ENCODE results near the gene ERN1.

The ERN1 gene

DNA sequence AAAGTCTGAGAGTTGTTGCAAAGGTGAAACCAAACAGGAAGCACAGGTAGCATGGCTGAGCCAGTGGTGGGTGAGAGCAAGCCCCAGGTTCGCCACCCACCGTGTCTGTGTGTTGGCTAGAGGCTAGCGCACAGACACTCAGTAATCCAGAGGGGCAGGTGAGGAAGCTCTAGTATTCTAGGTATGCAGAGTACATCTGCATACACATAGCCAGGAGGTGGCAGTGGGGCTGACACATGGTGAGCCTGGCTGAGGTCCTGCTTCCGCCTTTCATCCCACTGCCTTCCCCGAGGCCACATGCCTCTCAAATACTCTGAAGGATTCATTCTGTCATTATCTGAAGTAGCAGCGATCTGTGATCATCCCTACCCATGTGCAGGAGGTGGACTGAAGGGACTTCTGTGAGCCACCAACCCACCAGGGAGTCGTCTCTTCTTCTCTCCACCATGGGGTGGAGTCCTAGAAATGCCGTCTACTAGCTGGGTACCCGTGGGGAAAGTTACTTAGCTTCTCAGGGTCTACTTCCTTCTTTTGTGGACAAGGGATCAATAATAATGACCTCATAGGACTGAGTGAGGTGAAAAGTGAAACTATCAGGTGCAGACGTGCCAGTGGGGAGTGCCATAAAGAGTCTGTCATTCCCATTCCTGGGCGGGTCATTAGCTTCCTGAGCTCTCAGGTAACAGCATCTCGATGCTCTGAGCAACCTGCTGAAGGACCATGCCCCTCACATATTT lies 73.5 kb downstream of the ERN1 start:
- no peak for DNase-seq

DNA sequence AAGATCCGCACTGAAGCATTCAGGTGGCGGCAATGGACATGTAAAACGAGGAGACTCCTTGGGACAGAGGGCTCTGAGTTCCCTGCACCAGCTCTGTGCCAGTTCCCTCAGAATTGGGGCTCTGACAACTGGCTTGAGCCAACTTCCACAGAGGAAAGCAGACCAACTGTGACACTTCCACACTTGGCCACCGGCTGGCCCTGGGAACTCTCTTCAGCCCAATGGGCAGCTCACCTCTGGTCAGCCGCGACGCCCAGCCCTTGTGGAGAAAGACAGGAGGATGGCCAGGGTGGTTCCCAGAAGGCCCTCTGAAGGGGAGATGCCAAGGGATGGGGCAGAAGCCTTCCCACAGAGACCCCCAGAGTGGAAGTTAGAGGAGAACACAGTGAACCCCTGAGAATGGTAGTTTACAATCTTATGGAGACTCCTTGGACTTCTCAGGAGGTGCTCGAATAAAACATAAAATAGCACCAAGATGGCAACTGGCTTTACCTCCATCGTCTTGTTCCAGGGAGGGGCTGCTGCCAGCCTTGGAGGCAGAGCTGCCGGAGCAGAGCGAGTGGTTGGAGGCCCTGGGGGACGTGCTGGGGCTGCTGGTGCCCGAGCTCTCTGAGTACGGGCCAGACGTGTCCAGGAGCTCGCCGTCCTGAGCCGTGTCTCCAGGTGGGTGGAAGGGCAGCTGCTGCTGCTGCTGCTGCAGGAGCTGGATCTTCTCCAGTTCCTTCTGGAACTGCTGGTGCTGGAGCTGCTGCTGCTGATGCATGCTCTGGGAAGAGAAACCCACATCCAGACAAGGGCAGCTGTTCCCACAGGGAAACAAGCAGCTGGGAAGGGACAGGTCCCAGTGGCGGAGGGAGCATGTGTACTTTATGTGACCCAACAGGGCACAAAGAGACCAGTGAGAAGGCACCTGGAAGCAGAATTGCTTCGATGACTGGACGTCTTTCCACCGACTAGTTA lies 74.5 kb downstream of the ERN1 start:
- DNase-seq: no peak

DNA sequence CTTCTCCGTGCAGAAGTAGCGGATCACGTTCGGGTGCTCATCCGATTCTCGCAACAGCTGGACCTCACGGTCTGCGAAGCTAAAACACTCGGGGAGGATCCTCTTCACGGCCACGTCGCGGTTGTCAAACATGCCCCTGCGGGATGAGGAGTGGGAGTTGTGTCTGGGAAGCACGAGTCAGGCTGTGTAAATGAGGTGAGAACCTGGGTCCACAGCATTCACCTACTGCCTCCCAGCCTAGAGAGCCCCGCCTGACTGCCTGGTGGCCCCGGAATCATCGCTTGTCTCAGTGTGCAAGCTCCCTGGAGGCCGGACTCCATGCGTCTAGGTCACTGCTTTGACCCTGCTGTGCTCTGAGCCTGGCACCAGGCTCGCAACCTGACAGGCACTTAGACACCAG lies 75.6 kb downstream of the ERN1 start:
- no peak for DNase-seq

DNA sequence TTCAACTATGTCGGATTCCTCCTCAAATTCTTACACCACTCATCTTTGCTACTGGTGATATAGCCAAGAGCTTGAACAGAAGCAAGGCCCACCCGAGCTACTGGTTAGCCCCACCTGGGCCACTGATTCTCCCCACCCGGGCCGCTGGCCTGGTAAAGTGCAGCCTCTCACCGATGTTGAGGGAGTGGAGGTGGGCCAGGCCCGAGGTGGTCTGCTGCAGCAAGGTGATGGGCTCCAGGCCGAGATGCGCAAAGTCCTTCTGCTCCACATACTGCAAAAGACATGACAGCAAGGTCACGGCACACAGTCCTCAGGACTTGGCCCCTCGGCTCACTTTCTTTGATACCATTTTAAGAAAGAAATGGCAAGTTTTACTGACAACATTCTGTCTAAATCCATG lies 76.8 kb downstream of the ERN1 start:
- no peak for DNase-seq

DNA sequence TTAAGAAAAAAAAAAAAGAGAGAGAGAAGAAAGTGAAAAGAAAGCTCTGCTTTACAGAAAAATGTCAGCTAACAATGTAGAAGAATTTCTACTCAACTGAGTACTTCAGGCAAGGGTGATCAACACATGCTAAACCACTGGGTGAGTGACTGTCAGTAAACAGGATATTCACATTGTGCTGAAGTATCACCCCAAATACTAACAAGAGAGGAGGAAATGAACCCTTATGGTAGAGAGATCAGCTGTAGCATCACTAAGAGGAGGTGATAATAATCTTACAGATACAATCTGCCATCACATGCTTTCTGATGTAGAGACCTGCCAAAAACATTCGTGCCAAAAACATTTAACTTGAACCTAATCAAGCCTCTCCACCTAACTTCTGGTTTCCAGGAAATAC lies 78.8 kb downstream of the ERN1 start:
- peak; percentile 72 for DNase-seq

DNA sequence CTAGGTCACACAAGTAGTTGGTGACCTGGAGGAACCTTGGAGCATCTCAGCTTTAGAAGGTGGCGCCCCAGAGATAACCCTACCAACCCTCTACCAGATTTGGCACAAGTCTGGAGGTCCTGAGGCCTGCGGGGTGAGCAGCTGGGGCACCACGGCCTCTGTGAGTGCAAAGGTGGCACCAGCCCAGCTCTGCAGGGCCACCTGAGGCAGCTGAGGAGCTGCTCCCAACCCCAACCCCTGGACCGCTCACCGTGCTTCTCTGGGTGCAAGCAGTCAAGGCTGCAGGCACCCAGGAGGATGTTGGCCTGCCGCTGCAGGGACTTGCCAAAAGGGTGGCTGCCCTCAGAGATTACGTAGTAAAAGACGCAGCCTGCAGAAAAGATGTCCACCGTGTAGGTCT lies 81.1 kb downstream of the ERN1 start:
- DNase-seq: no peak

DNA sequence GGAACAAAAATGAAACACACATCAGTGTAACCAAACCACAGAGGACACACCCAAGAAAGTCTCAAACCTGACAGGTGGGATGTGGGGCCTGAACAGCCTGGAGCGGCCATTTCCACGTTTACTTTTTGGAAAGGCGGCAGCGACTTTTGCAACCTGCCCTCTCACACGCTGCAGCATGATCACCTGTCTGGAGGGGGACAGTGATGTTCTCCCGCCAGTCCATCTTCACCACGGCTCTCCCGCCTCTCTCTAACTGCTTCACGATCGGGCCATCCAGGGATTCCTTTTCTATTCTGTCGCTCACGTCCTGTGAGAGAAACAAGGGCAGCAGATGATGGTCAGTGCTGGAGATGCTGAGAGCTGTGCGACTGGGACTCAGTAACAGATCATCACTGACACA lies 84.8 kb downstream of the ERN1 start:
- DNase-seq: no peak

DNA sequence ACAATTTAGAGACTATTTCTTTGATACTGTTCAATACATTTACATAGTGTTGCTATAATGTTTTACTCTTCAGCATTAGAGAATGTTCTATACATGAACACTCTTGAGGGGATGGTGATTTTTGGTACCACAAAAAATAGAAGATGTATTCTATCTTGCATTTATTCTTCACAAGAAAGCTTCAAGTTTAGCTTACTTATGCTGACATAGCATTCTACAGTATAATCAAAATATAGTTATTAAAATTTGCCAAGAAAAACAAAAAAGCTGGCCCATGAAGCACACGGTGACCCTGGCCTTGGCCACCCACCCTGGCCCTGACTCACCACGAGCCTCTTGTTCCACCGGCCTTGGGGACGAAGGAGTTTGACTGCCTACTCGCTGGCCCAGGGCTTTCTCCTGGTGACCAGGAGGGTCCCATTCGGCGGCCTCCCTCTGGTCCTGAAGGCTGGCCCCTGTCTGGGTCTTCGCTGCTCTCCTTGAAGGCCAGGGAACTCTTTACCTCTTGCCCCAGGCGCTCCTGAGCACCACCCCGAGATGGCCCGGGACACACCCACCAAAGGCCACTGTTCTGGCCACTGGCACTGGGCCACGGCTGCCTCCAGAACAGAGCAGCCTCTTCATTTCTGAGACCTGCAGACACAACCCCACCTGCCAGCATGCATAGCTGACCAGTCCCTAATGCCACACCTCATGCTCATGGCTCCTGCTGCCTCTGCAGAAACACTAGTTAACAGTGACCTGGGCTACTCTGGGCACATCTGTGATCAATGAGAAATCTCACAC lies 87.1 kb downstream of the ERN1 start:
- DNase-seq: no peak

DNA sequence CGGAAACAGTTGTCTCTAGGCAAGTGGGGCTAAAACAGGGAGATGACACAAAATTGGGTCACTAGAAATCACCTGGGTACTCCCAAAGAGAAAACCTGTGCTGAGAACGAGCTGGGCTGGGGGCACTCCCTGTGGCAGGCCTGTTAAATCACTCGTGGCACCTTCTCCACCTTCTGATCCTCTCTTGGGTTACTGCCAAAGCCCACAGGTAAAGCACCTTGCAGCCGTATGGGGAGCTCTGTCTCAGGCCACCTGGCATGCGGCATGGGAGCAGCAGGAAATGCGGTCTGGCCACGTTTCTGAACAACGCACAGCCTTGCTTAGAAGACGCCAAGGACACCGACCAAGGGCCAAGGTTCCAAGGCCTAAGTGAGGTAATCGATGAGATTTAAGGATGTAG lies 88.0 kb downstream of the ERN1 start:
- no peak for DNase-seq

DNA sequence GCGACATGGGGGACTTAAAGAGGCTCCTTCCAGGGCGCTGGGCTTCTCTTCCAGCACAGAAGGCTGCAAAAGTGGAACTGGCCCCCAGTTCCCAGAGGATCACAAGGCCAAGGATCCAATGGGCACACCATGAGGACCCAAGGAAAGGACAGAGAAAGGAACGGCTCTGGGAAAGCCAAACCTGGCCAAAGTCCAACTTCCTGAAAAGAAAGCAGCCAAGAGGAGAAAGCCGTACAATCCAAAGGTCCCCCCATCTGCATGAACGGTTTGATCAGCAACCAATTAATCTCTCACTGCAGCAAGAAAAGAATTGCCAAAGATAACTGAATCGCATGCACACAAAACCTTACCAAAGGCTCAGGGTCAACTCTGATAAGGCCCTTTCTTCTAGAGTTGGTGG lies 89.7 kb downstream of the ERN1 start:
- DNase-seq: no peak

DNA sequence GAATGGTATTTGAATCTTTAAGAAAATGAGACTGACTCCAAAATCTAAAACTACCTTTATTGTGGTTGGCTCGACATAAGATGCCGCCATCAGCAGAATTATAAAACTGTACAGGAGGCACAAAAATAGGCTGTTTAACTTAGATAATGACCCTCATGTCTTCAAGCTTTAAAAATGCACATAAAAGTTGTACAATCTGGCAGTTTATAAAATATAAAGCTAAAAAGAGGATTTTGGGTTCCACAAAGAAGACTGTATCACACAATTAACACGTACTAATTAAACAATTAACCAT lies 90.9 kb downstream of the ERN1 start:
- no peak for DNase-seq

DNA sequence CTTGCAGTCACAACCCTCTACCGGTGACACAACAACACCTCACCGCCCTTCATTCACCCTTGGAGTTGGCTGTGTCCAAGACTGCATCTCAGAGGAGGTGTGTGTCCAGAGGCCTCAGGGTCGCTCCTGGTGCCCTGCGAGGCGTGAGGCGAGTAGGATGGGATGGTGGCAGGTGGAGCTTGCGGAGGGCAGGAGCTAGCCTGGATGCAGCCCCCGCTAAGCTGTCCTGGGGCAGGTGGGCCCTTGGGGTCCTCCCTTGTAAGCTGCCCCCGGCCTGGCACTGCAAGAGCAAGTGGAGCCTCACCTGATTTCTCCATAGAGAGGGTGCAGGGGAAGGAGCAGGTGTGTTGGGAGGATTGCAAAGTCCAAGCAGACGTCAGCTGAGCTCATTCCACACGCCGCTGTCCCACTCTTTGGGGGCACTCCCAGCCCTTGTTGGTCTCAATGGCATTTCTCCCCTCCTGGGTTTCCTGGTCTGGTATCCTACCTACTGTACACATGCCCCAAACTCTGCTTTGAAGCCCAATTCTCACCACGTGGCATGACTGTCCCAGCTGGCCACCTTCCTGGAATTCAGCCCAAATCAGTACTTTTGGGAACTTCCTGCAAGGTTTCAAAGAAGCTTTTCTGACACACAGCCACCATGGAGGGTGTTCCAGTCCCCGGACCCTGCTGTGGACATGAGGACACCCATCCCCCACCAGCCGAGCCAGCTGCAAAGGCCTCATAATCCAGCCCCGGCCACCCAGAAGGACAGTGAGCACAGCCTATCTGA lies 91.4 kb downstream of the ERN1 start:
- no peak for DNase-seq

DNA sequence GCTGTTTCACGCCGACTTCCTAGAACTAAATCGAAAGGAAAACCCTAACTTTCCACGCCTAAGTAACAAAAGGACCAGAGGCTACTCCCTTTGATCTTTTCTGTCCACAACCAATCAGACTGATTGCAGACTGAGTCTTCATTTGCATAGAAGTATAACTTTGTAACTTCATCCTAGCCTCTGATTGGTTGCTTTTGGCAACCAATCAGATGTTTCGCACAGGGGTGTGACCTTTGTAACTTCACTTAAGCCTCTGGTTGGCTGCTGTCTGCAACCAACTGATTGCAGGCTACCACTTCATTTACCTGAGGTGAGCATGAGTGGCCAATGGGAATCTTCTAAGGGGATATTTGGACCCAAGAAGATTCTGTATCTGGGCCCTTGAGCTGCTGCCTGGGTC lies 92.1 kb downstream of the ERN1 start:
- no peak for DNase-seq

DNA sequence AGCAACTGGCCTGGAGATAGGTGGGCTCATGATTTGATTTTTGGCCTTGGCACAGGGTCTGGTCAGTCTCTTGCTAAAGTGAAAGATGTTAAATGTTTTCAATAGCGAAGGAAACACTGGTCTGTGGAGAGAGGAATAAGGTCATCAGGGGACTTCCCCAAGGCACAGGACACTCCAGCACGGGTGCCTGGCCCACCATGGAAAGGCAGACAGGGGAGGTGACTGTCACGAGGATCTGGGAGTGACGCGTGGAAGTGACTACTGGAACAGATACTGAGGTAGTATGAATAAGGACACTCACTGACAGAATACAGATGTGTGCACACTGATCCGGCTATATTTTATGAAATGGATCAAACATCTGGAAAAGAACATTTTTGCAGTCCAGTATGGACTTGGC lies 92.8 kb downstream of the ERN1 start:
- no peak for DNase-seq

DNA sequence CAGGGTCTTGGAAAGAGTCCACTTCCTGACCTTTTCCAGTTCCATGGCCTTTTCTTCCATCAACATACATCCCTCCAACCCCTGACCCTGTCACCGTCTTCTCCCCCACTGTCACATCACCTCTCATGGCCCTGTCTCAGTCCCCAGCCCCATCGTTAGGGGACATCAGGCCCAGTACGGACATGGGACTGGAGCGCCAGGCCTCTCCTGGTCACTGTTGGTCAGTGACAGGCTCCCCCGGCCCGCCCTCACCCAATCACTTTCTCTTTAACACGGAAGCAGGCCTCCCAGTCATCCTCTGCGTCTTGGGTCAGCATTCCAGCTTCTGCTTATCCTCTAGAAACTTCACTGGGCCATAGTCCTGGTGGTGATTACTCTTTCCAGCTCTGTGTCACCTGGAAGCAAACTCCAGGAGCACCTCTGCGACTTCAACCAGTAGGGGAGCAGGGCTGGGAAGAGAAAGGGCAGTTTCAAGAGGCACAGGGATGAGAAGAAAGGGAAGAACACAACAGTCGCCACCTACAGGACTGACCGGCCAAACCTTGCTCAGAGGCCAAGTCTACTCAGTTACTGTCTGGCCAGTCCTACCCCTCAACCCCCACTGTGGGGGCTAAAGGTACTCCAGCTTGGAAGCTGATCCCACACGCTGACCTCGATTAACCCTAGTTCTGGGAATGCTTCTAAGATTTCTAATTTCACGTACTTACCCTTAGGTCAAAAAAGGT lies 93.6 kb downstream of the ERN1 start:
- no peak for DNase-seq

DNA sequence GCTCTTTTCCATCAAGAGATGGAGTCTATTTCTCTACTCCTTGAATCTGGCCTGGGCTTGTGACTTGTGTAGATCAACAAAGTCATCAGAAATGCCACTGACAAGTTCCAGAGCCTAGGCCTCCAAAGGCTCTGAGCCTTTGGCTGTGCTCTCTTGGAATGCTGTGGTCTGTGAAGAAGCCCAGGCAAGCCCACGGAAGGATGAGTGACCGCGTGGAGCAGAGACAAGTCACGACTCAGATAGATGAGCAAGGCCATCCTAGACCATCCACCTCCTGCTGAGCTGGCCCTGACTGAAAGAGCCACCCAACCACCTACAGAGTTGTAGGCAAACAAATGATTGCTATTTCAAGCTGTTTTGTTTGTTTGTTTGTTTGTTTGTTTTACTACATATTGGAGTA lies 97.9 kb downstream of the ERN1 start:
- DNase-seq: no peak

DNA sequence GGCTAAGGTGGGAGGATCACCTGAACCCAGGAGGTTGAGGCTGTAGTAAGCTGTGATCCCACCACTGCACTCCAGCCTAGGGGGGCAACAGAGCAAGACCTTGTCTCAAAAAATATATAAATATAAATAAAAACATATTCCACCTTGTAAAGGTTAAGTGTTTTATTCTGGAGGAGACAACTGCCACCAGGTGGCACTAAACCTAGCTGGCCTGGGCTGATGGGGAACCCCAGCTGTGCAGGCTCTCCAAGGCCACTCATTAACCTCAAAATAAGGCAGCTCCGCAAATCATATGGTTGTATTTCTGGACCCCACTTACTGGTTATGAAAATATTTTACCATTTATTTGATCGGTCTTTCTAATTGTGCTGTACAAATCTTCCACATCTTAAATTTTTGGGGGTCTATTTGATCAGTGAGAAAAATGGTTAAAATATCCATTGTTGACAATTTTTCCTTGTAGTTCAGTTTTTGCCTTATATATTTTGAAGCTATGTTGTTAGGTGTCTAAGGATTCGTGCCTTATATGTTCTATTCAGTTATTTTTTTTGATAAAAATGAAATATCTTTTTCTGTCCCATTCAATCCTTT lies 101.0 kb downstream of the ERN1 start:
- peak; percentile 84 for DNase-seq

DNA sequence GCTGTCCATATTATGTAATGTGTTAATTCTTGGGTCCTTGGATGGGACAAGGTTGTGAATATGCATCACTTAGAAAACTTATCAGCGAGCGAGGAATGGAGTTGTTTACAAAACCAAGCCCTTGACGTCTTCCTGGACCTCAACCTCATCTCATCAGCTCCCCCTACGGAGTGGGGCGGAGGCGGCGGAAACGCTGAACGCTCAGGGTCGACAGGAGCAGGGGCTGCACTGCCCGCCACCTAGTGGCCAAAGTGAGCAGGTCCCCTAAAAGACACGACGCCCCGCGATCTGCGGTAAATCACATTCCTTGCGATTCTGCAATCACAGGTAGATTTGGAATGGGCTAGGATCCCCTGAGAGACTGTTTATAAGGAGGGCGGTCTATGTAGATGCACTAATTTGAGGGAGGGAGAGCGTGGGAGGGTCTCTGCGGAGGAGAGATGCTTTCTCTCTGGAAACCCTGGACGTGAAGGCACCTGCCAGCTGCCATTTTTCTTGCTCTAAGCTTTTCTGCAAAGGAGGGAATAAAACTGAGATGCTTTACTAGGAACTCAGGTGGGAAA lies 104.1 kb downstream of the ERN1 start:
- DNase-seq: peak; percentile 96

DNA sequence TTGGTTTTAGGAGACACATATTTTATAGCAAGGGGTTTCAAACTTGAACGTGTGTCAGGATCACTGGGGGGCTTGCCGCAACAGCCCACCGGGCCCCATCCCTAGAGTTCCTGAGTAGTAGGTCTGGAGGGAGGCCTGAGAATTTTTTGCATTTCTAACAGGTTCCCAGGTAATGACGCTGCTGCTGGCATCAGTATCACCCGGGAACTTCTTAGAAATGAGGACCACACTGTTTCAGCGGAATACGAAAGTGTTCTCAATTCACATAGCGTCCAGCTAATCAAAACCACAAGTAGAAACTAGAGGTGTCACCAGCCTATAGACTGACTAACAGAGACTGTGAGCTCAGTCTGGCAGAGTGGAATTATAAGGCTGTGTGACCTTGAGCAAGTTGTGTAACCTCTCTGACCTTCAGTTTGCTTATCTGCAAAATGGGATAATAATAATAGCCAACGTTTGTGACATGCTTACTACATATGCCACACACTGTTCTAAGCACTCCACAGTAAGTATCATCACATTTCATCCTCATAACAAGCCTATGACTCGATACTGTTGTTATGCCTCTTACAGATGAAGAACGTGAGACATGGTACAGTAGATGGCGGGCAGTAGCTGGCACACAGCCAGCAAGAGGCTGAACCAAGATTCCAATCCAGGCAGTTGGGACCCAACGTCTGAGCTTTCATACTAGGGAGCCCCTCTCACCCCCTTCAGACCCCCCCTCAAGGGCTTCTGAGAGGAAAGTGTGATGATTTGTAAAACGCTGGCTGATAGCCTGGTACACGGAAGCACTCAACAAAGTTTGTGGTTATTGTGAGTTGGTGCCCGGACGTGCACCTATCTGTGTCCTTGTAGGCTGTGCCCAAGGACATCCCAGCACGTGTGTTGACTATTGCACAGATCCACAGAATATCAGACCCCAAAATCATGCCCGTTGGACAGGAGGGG lies 104.9 kb downstream of the ERN1 start:
- peak; percentile 76 for DNase-seq

DNA sequence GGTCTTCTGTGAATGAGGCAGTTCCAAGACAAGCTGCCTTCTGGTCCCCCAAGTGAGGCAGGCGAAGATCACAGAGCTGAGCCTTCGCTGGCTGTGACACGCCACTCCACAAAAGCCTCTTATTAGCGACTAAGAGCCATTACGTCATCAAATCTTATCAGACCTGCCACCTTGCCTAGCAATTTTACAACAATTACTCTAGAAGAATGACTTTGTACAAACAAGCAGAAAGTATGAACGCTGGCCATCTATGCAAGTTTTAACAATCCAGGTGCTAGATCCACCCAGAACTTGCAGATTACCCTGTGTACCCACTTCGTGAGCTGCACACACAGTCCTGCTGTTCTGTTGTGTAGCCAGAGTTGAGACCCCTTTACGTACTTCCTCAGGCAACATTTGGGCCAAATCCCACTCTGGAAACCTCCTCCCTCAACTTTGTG lies 105.7 kb downstream of the ERN1 start:
- DNase-seq: no peak

All from CD4-positive, alpha-beta T cell treated with Interleukin-10 for 1 hour (primary cell).